Measurements from ENCODE around the gene SSTR3.
A peak's percentile ranks its signal among the peaks of the same experiment; 100 is the strongest.
"Not testable (repeated sequence)": the region's sequence is repeated elsewhere in the genome, so short reads cannot be mapped to it uniquely, and the experiment has no call there.

The SSTR3 gene

GRCh38 chr22:37202716-37203115 lies 9.6 kb downstream of the SSTR3 start:
- no peak overlapping the region for H3K27ac ChIP-seq (ENCODE audit: low read depth, low read length)
- WGBS (ENCODE audit: extremely low coverage, insufficient coverage, insufficient read length), result no CpG with 5 or more reads among the region's 10 CpGs
- no peak overlapping the region for H3K23ac ChIP-seq (ENCODE audit: low read length)
- H3K14ac ChIP-seq (ENCODE audit: low read length), result no peak overlapping the region
- no peak overlapping the region for H2AK5ac ChIP-seq (ENCODE audit: low read length)
- no peak overlapping the region for H2BK12ac ChIP-seq (ENCODE audit: low read length)
- H2BK120ac ChIP-seq (ENCODE audit: insufficient read depth, low read length, poor library complexity), result no peak overlapping the region
- H4K12ac ChIP-seq (ENCODE audit: low read depth, low read length), result no peak overlapping the region
- no peak for DNase-seq
- H3K36me3 ChIP-seq (ENCODE audit: control insufficient read depth in 1 of 2, insufficient read depth in 2 of 2, low read length in 2 of 2), result no peaks in the 10 kb centered on the region
- no peak overlapping the region for H3K18ac ChIP-seq (ENCODE audit: low read length)
- H4K91ac ChIP-seq (ENCODE audit: low read depth, low read length), result no peak overlapping the region
- no peak overlapping the region for H3K9ac ChIP-seq (ENCODE audit: low read length)
- no peaks in the 10 kb centered on the region for H3K27me3 ChIP-seq (ENCODE audit: insufficient read depth, low read length)
- H3K4me2 ChIP-seq (ENCODE audit: low read length), result no peak overlapping the region
- H3K4me1 ChIP-seq (ENCODE audit: control insufficient read depth in 1 of 2, insufficient read depth in 2 of 2, low read length in 2 of 2), result peaks cover 9 to 11% of the 10 kb centered on the region in 2 experiments
- H2AFZ ChIP-seq (ENCODE audit: insufficient read depth, low read length, poor library complexity), result no peak overlapping the region
- peaks cover 4% of the 10 kb centered on the region for H3K79me2 ChIP-seq (ENCODE audit: control insufficient read depth, insufficient read depth, low read length, poor library complexity)
- H3K79me1 ChIP-seq (ENCODE audit: low read length), result peaks cover 11% of the 10 kb centered on the region
- no peak overlapping the region for H4K8ac ChIP-seq (ENCODE audit: low read depth, low read length)
- no peak overlapping the region for H3K4me3 ChIP-seq (ENCODE audit: low read depth, low read length)
- no peaks in the 10 kb centered on the region for H3K9me3 ChIP-seq (ENCODE audit: insufficient read depth, low read depth, low read length)
- no peak overlapping the region for H2BK5ac ChIP-seq (ENCODE audit: low read depth, low read length, poor library complexity)
- no peak overlapping the region for H3K4ac ChIP-seq (ENCODE audit: low read depth, low read length)

DNA sequence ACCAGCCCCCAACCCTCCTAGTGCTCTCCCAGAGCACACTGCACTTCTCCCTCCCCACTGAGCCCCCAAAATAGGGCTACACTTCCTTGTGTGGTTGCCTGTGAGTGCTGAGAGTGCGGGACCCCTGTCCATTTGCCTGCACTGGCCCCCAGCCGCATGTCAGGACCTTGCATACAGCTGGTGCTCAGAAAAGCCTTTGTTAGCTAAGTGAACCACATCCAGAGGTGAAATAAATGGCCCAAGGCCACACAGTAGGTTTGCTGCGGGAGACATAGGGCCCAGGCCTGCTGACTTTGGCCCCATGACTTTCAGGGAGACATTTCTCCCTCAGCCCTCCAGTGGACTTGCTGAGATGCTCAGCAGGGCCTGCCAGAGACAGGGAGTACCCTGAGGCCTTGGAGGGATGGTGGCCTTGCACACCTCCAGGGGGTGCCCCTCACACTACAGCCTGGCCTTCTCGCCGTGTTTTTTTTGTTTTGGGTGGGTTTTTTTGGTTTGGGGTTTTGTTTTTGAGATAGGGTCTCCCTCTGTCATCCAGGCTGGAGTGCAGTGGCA lies 10.2 kb downstream of the SSTR3 start:
- no peak for DNase-seq

GRCh38 chr22:37201443-37201820 lies 10.8 kb downstream of the SSTR3 start:
- H3K4ac ChIP-seq (ENCODE audit: low read depth, low read length); H2BK120ac ChIP-seq (ENCODE audit: insufficient read depth, low read length, poor library complexity); H3K4me3 ChIP-seq (ENCODE audit: low read depth, low read length); H3K27ac ChIP-seq (ENCODE audit: low read depth, low read length); H3K18ac ChIP-seq (ENCODE audit: low read length); H4K8ac ChIP-seq (ENCODE audit: low read depth, low read length); H2AFZ ChIP-seq (ENCODE audit: insufficient read depth, low read length, poor library complexity); H3K14ac ChIP-seq (ENCODE audit: low read length); H3K9ac ChIP-seq (ENCODE audit: low read length); DNase-seq; H3K36me3 ChIP-seq (ENCODE audit: control insufficient read depth in 1 of 2, insufficient read depth in 2 of 2, low read length in 2 of 2); H2BK5ac ChIP-seq (ENCODE audit: low read depth, low read length, poor library complexity); H2BK12ac ChIP-seq (ENCODE audit: low read length); H3K4me2 ChIP-seq (ENCODE audit: low read length); H3K23ac ChIP-seq (ENCODE audit: low read length); H3K9me3 ChIP-seq (ENCODE audit: insufficient read depth, low read depth, low read length); H2AK5ac ChIP-seq (ENCODE audit: low read length); H4K12ac ChIP-seq (ENCODE audit: low read depth, low read length); H3K27me3 ChIP-seq (ENCODE audit: insufficient read depth, low read length); H4K91ac ChIP-seq (ENCODE audit: low read depth, low read length): not testable (repeated sequence)
- Histone ChIP-seq H3K4me1 (ENCODE audit: control insufficient read depth in 1 of 2, insufficient read depth in 2 of 2, low read length in 2 of 2) (peaks cover 20 to 22% of the 10 kb centered on the region in 2 experiments), H3K79me2 (ENCODE audit: control insufficient read depth, insufficient read depth, low read length, poor library complexity) (peaks cover 12% of the 10 kb centered on the region), H3K79me1 (ENCODE audit: low read length) (peaks cover 22% of the 10 kb centered on the region)
- WGBS (ENCODE audit: extremely low coverage, insufficient coverage, insufficient read length), result no CpG with 5 or more reads among the region's 6 CpGs

More for the DNA sequence above, 10.2 kb downstream of the SSTR3 start:
- Histone ChIP-seq H3K9me3 (ENCODE audit: insufficient read depth, low read depth, low read length) (no peaks in the 10 kb centered on the region), H2BK5ac (ENCODE audit: low read depth, low read length, poor library complexity) (no peak overlapping the region), H2AFZ (ENCODE audit: insufficient read depth, low read length, poor library complexity) (no peak overlapping the region), H4K91ac (ENCODE audit: low read depth, low read length) (no peak overlapping the region), H3K9ac (ENCODE audit: low read length) (peak overlapping the region; percentile 18), H3K79me1 (ENCODE audit: low read length) (peaks cover 16% of the 10 kb centered on the region), H3K18ac (ENCODE audit: low read length) (no peak overlapping the region), H3K23ac (ENCODE audit: low read length) (no peak overlapping the region), H3K4ac (ENCODE audit: low read depth, low read length) (no peak overlapping the region), H4K12ac (ENCODE audit: low read depth, low read length) (no peak overlapping the region), H3K4me1 (ENCODE audit: control insufficient read depth in 1 of 2, insufficient read depth in 2 of 2, low read length in 2 of 2) (peaks cover 14 to 15% of the 10 kb centered on the region in 2 experiments), H3K27ac (ENCODE audit: low read depth, low read length) (no peak overlapping the region), H2AK5ac (ENCODE audit: low read length) (no peak overlapping the region), H3K4me3 (ENCODE audit: low read depth, low read length) (no peak overlapping the region), H2BK120ac (ENCODE audit: insufficient read depth, low read length, poor library complexity) (no peak overlapping the region), H4K8ac (ENCODE audit: low read depth, low read length) (no peak overlapping the region), H2BK12ac (ENCODE audit: low read length) (no peak overlapping the region), H3K79me2 (ENCODE audit: control insufficient read depth, insufficient read depth, low read length, poor library complexity) (peaks cover 8% of the 10 kb centered on the region), H3K36me3 (ENCODE audit: control insufficient read depth in 1 of 2, insufficient read depth in 2 of 2, low read length in 2 of 2) (no peaks in the 10 kb centered on the region), H3K4me2 (ENCODE audit: low read length) (no peak overlapping the region), H3K14ac (ENCODE audit: low read length) (no peak overlapping the region), H3K27me3 (ENCODE audit: insufficient read depth, low read length) (no peaks in the 10 kb centered on the region)
- WGBS (ENCODE audit: extremely low coverage, insufficient coverage, insufficient read length), result no CpG with 5 or more reads among the region's 5 CpGs

GRCh38 chr22:37199760-37200108 lies 12.5 kb downstream of the SSTR3 start:
- H3K79me1 ChIP-seq (ENCODE audit: low read length), result peaks cover 30% of the 10 kb centered on the region
- H3K4me1 ChIP-seq (ENCODE audit: control insufficient read depth in 1 of 2, insufficient read depth in 2 of 2, low read length in 2 of 2), result peaks cover 26 to 30% of the 10 kb centered on the region in 2 experiments
- H3K9ac ChIP-seq (ENCODE audit: low read length), result peak overlapping the region; percentile 39
- H2AFZ ChIP-seq (ENCODE audit: insufficient read depth, low read length, poor library complexity), result peak overlapping the region; percentile 58
- H3K14ac ChIP-seq (ENCODE audit: low read length), result peak overlapping the region; percentile 19
- H2BK12ac ChIP-seq (ENCODE audit: low read length), result peak overlapping the region; percentile 21
- WGBS (ENCODE audit: extremely low coverage, insufficient coverage, insufficient read length), result no CpG with 5 or more reads among the region's 12 CpGs
- peak overlapping the region; percentile 60 for H4K91ac ChIP-seq (ENCODE audit: low read depth, low read length)
- no peak overlapping the region for H3K4ac ChIP-seq (ENCODE audit: low read depth, low read length)
- H4K8ac ChIP-seq (ENCODE audit: low read depth, low read length), result peak overlapping the region; percentile 75
- no peak overlapping the region for H3K4me3 ChIP-seq (ENCODE audit: low read depth, low read length)
- H2BK5ac ChIP-seq (ENCODE audit: low read depth, low read length, poor library complexity), result no peak overlapping the region
- no peaks in the 10 kb centered on the region for H3K36me3 ChIP-seq (ENCODE audit: control insufficient read depth in 1 of 2, insufficient read depth in 2 of 2, low read length in 2 of 2)
- H3K27ac ChIP-seq (ENCODE audit: low read depth, low read length), result no peak overlapping the region
- H3K79me2 ChIP-seq (ENCODE audit: control insufficient read depth, insufficient read depth, low read length, poor library complexity), result peaks cover 14% of the 10 kb centered on the region
- H3K18ac ChIP-seq (ENCODE audit: low read length), result no peak overlapping the region
- peak overlapping the region; percentile 17 for H4K12ac ChIP-seq (ENCODE audit: low read depth, low read length)
- no peak overlapping the region for H2AK5ac ChIP-seq (ENCODE audit: low read length)
- H2BK120ac ChIP-seq (ENCODE audit: insufficient read depth, low read length, poor library complexity), result peak overlapping the region; percentile 50
- H3K9me3 ChIP-seq (ENCODE audit: insufficient read depth, low read depth, low read length), result no peaks in the 10 kb centered on the region
- peak overlapping the region; percentile 55 for H3K4me2 ChIP-seq (ENCODE audit: low read length)
- H3K27me3 ChIP-seq (ENCODE audit: insufficient read depth, low read length), result no peaks in the 10 kb centered on the region
- DNase-seq, result no peak
- no peak overlapping the region for H3K23ac ChIP-seq (ENCODE audit: low read length)
